AG09309 (cell line): ENCODE data around the gene CCDC186.

Experiments
- DNase-seq: peaks from one replicate; pipeline ENCODE4 v3.0.0-alpha.2; 2010; ENCODE audit warnings: low read depth
- H3K4me3 ChIP-seq: 2 replicates; pipeline ENCODE4 v1.5.1; 2011; ENCODE audit warnings: mild to moderate bottlenecking, low read depth, low read length, moderate library complexity; ENCODE audit not compliant: control insufficient read depth
- CTCF ChIP-seq: IDR thresholded peaks from 2 replicates; pipeline ENCODE4 v1.5.1; 2011; ENCODE audit warnings: mild to moderate bottlenecking, low read depth, low read length, inconsistent platforms; ENCODE audit not compliant: insufficient read depth, control insufficient read depth; ENCODE audit errors: missing control alignments

Gene CCDC186

GRCh38 chr10:114173921-114174694, at the start of gene CCDC186:
Gene CCDC186 (minus strand): TSS chr10:114174203. CDS start chr10:114163268, 10,935 bp downstream.
- DNase-seq: peak; percentile 35
- no peak for TF ChIP-seq CTCF
- H3K4me3 ChIP-seq: peak within 1 kb of the TSS; percentile 96

GRCh38 chr10:114223066-114223465, 49.1 kb upstream of the CCDC186 start:
- H3K4me3 ChIP-seq: no peak overlapping the region
- no peak for DNase-seq
- TF ChIP-seq CTCF: no peak

GRCh38 chr10:114221235-114221634, 47.2 kb upstream of the CCDC186 start:
- no peak for TF ChIP-seq CTCF
- no peak for DNase-seq
- no peak overlapping the region for H3K4me3 ChIP-seq

GRCh38 chr10:114220281-114220680, 46.3 kb upstream of the CCDC186 start:
- DNase-seq: no peak
- H3K4me3 ChIP-seq: no peak overlapping the region
- TF ChIP-seq CTCF: no peak

- TF ChIP-seq CTCF: no peak
- no peak overlapping the region for H3K4me3 ChIP-seq
- DNase-seq: no peak
Observed at GRCh38 chr10:114215033-114215432, 41.0 kb upstream of the CCDC186 start.

- no peak overlapping the region for H3K4me3 ChIP-seq
- DNase-seq: no peak
- no peak for TF ChIP-seq CTCF
Observed at GRCh38 chr10:114212153-114212552, 38.1 kb upstream of the CCDC186 start.
